ENCODE measurements around the gene UPF3B. TPM values are rescaled to one million over a fixed set of nuclear protein-coding genes. Genes with fewer than 3 reads are reported as not detected.
"Not testable (repeated sequence)": the region's sequence is repeated elsewhere in the genome, so short reads cannot be mapped to it uniquely, and the experiment has no call there.

Gene UPF3B, protein sequence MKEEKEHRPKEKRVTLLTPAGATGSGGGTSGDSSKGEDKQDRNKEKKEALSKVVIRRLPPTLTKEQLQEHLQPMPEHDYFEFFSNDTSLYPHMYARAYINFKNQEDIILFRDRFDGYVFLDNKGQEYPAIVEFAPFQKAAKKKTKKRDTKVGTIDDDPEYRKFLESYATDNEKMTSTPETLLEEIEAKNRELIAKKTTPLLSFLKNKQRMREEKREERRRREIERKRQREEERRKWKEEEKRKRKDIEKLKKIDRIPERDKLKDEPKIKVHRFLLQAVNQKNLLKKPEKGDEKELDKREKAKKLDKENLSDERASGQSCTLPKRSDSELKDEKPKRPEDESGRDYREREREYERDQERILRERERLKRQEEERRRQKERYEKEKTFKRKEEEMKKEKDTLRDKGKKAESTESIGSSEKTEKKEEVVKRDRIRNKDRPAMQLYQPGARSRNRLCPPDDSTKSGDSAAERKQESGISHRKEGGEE
- 2.4 and 3.7 TPM in 2 replicates for total RNA-seq (2014; rRNA removed)
- polyA plus RNA-seq (2012), result 3.7 TPM

DNA sequence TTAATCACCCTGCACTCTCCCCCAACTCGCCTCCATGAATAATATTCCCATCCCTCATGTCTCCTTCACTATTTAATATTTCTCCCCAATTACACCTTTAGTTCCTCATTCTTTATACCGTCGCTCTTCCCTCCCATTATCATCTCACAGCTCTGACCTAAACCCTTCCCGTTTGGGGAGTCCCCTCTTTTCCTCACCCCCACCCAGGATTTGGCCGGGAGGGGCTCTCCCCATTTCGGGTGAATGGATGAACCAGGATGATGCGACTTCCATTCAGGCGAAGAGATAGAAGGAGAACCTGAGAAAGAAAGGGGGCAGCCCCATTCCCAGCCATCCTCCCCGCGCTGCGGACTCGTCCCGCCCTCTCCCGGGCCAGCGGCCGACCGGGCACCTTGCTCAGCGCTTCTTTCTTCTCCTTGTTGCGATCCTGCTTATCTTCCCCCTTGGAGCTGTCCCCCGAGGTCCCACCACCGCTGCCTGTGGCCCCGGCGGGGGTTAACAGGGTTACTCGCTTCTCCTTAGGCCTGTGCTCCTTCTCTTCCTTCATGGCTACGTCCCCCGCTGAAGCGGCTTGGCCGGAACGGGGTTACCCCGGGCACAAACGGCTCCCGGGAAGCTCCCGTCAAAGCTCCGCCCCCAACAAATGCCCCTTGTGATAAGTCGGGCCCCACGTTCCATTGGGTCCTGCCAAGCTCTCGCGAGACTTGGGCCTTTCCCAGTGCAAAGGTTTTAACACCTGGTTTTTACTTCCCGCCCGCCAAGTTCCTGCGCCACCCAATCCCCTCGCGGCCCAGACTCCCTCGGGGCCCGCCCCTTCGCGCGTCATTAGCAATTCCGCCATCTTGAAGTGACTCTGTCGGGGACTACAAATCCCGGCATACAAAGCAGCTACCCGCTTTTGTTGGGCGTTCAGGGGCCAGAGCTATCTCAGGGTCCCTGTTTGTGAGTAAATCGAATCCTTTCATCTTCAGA is at the start of gene UPF3B:
Gene UPF3B (minus strand): TSS at position 582 of the 972 bp plus-strand sequence. CDS start 35 bp downstream, at position 547.
- peak; percentile 97 for DNase-seq (ENCODE audit: low read depth)

DNA sequence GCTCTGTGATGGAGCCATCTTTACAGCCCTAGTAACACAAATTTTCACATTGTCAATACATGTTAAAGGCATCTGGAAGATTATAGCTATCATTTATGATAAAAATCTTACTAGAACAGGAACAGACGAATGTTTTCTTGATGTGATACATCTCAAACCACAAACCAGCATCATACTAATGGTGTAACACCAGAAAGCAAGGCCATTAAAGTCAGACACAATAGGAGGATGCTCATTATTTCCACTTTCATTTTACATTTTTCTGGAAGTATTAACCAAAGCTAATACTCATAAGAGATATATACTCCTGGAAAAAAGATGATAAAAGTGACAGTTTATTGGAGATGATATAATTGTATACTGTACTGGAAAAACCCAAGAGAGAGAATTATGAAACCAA is 48.2 kb upstream of the UPF3B start:
- DNase-seq (ENCODE audit: low read depth), result no peak

DNA sequence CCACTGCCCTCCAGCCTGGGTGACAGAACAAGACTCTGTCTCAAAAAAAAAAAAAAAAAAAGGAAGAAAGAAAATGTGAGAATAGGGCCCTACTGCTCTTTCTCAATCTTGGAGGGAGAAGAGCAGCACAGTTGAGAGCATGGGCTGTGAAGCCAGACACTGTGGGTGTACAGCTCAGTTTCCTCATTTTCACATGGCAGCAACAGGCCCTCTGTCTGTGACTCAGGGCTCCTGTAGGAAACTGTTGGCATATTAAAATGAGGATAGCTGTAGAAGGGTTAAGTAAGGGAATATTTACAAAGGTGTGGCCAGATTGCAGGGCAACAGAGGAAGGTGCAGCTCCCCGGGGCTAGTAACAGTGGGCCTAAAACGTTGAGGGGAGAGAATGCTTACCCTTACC is 46.4 kb upstream of the UPF3B start:
- DNase-seq (ENCODE audit: low read depth), result no peak

DNA sequence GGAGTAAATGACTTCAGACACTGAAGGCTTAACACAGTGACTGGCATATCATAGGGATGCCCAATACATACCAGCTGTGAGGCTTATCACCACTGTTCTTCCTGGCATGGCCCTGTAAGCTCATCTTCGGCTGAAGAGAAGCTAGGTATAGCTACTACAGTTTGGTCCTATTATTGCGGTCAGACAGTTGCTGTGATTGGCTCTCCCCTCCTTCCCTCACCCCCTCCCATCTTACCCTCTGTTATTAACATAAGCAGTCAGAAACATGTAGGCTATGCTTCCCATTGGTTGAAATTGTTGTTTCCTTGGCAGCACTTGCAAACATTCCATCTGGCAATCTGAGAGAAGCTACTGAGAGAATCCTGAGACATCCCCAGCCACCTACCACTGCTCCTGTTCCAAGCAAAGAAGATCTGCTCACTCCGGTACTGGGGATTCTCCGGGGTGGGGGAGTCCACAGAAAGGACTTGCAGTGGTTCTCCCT is 43.1 kb upstream of the UPF3B start, which contains the start of gene AKAP14:
Gene AKAP14 (plus strand): TSS at position 51 of the 484 bp plus-strand sequence. CDS start 7,331 bp downstream, outside the sequence.
- DNase-seq (ENCODE audit: low read depth), result peak; percentile 2

DNA sequence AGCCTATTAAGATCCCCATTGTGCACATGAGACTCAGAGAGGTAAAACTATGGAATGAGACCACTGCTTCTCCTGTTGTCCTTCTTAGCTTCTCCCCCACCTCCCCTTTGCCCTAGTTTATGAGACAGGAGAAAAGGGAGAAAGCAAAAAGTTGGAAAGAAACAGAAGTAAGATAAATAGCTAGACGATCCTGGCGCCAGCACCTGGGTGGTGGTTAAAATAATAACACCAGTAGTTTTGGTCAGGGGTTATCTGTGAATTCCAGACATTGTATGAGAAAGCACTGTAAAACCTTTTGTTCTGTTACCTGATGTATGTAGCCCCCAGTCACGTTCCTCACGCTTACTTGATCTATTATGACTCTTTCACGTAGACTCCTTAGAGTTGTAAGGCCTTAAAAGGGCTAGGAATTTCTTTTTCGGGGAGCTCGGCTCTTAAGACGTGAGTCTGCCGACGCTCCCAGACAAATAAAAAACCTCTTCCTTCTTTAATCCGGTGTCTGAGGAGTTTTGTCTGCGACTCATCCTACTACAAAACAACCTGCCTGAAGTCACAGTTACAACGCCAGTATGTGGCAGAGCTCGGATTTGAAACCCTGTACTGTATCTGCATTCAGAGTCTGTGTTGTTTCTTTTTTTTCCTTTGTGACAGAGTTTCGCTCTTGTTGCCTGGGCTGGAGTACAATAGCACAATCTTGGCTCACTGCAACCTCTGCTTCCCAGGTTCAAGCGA is 39.4 kb upstream of the UPF3B start:
- not testable (repeated sequence) for DNase-seq (ENCODE audit: low read depth)

DNA sequence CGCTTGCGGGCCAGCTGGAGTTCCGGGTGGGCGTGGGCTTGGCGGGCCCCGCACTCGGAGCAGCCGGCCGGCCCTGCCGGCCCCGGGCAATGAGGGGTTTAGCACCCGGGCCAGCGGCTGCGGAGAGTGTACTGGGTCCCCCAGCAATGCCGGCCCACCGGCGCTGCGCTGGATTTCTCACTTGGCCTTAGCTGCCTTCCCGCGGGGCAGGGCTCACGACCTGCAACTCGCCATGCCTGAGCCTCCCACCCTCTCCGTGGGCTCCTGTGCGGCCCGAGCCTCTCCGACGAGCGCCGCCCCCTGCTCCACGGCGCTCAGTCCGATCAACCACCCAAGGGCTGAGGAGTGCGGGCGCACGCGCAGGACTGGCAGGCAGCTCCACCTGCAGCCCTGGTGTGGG is 37.9 kb upstream of the UPF3B start:
- DNase-seq (ENCODE audit: low read depth), result not testable (repeated sequence)

DNA sequence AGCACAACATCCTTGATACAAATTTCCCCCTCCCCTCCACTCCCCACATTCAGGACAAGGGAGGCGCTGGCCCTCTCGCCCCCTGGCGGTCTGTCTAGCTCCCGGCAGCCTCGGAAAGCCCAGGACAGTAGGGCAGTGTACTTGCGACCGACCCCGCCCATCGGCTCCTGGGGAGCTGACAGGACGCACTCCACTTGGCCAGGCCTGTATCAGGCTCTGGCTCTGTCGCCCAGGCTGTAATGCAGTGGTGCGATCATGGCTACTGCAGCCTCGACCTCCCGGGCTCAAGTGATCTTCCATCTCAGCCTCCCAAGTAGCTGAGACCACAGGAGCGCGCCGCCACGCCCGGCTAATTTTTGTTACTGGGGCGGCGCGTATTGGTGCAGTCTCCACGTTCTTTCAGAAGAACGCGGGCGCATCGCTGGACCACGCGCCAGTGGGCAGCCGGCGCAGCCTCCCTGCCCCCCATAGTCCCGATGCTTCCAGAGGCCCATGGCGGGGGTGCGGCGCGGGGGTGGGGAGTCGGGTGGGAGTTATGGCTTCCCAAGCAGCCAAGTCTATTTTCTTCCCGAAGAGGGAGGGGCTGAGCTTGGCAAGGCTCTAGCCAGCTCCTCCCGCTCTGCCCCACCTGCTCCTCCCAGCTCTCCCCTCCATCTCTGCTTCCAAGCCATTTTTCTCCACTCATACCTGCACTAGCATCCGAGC is 35.1 kb upstream of the UPF3B start:
- DNase-seq (ENCODE audit: low read depth), result no peak

DNA sequence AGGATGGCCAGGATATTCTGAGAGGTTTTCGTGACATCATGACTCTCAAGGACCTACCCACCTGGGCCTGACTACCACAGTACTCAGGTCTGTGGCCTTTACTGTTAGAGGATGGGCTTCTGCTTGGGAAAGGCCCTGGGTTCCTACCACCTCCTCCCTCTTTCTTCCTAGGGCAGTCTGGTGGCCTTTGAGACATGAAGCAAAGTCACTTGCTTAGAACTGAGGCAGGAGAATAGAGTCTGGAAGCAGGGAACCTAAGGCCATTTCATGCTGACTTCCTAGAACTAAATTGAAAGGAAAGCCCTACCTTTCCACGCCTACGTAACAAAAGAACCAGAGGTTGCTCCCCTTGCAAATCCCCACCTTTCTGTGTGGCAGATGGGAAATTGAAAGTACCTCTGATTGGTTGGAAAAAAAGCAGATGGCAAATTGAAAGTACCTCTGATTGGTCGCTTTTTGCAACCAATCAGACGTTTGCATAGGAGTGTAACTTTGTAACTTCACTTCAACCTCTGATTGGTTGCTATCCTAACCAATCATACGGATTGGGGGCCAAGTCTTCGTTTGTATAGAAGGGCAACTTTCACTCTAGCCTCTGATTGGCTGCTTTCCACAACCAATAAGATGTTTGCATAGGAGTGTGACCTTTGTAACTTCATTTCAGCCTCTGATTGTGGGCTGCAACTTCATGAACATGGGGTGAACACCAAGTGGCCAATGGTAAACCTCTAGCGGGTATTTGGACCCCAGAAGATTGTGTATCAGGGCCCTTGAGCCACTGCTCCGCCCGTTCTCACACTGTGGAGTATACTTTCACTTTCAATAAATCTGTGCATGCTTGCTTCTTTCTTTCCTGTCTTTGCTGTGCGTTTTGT is 33.0 kb upstream of the UPF3B start:
- DNase-seq (ENCODE audit: low read depth), result peak; percentile 58

DNA sequence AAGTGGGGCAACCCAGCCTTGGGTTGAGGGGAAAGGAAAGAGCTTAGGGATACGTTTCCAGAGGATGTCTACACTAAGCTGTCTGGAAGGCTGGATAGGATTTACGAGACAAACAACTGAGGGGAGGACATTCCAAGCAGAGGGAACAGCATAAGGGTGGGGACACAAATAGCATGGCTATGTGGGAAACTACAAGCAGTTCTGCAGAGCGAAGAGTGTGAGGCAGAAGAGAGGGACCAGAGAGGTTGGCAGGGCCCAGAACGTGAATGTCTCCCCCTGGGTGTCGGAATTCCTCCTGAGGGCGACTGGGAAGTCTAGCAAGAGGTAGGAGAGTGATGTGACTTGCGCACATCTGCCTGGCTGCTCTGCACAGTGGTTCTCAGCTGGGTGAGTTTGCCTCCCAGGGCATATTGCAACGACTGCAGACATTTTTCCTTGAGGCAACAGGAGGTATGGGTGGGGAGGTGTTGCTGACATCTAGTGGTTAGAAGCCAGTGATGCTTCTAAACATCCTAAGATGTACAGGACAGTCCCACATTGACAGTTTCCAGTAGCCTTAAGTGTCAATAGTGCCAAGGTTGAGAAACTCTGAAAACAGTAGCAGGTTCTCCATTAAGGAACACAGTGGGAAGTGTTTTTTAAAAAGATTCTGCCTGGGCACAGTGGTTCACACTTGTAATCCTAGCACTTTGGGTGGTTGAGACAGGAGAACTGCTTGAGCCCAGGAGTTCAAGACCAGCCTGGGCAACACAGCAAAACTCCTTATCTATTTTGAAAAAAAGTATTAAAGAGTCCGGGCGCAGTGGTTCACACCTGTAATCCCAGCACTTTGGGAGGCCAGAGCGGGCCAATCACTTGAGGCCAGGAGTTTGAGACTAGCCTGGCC is 28.0 kb upstream of the UPF3B start:
- DNase-seq (ENCODE audit: low read depth), result peak; percentile 43

DNA sequence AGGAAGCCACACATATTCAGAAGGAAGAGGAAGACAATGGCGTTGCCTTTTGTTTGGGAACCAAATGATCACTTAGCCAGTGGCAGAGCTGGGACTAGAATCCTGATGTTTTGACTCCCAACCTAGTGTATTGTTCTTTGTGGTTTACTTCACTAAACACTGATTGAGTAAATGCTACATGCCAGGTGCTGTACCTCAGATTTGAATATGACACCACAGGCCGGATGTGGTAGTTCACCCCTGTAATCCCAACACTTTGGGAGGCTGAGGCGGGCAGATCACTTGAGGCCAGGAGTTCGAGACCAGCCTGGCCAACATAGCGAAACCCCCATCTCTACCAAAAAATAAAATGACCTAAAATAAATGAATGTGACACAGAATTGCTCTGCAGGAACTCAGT is 27.3 kb upstream of the UPF3B start:
- no peak for DNase-seq (ENCODE audit: low read depth)

DNA sequence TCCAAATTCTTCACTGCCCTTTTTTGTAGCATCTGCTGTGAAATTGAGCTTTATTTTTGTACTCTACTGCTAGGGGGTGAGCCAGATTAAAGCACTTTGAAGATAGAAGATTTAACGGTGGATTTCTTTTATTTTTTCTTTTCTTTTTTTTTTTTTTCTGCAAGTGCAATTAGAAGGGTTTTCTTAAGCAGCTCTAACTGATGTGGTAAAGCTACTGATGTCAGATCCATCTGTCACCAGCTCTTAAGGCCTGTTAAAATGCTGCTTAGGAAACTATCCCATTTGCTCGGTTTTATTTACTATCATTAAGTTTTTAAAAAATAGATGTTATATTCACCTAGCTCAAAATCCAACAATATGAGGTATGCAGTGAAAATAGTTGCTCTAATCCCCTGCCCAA is 26.0 kb upstream of the UPF3B start:
- DNase-seq (ENCODE audit: low read depth), result no peak

DNA sequence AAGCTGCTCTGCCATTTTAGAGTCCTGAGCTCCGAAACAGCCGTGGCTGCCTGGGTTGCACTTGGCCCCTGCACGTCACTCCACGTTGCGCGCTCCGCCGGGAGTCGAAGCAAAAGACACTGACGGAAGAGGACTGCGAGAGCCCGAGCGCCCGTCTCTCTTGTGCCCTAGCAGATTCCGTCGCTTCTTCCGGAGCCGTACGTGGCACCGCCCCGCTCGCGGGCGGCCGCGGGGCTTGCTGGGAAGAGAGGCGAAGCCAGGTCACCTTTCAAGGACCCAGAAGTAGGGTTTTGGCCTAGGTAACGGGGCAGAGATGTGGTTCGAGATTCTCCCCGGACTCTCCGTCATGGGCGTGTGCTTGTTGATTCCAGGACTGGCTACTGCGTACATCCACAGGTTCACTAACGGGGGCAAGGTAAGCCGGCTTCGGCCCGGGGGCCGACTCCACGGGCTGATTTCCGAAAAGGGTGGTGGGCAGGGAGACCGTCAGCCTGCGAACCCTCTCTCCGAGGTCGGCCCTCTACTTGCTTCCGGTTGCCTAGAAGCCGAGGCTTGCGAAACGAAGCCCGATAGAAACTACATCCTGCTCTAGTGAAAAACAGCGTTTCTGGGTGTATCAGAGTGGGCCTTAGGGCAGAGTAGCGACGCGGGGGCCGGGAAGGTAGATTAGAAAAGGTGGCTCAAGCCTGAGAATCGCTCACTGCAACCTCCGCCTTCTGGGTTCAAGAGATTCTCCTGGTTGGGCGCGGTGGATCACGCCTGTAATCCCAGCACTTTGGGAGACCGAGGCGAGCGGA is 19.0 kb upstream of the UPF3B start, which contains the start of the genes NDUFA1 and RNF113A:
Gene NDUFA1 (plus strand): TSS at position 234 of the 797 bp plus-strand sequence. CDS start 80 bp downstream, at position 314.
Gene RNF113A (minus strand): TSS at position 135 of the 797 bp plus-strand sequence. CDS start 120 bp downstream, at position 15.
- DNase-seq (ENCODE audit: low read depth), result peak; percentile 80

DNA sequence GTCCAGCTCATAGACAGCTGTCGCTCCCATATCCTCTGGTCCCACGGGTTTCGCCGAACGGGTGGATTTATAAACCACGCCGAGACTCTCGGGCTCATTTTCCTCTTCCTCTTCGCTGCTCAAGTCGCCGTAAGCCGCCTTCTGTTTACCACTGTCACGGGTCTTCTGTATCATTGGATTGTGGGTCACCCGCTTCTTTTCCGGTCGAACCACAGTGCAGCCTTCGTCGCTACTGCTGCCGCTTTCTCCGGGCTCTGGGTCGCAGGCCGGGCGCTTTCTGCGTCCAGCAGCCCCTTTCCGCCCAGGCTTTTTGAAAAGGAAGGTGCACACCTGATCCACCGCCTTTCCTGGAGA is 18.5 kb upstream of the UPF3B start:
- DNase-seq (ENCODE audit: low read depth), result no peak

DNA sequence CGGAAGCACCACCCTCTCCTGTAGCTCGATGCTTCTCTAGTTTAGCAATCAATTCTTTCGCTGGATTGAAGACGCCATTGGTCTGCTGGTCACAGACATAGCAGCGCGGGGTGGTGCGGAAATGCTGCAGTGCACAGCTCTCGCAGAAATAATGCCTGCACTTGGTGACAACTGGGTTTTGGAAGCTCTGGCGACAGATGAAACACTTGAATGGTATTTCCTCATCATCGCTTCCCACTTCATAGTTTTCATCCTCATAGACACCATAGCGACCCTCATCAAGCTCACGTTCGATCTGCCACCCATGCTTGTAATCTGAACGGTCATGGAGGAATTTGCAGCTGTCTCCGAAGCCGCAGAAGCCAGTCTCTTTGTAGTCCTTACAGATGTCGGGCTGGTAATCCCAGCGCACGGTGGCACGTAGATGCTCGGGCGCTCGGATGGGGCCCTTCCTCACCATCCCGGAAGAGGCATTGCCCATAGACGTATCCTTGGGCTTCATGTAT is 17.9 kb upstream of the UPF3B start:
- peak; percentile 44 for DNase-seq (ENCODE audit: low read depth)

DNA sequence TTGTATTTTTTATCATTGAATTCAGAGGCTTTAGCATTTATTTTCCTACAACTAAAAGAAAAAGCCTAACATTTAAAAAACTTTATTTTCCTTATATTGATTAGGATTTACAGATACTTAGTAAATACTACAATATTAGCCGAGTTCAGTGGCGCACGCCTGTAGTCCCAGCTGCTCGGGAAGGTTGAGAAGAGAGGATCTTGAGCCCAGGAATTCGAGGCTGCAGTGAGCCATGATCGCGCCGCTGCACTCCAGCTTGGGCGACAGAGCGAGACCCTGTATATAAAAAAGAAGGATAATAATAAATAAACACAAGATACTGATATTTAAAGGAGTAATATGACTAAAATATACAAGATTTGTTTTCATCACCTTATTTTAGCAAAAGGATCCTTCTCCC is 681 bp upstream of the UPF3B start:
- peak; percentile 6 for DNase-seq (ENCODE audit: low read depth)

DNA sequence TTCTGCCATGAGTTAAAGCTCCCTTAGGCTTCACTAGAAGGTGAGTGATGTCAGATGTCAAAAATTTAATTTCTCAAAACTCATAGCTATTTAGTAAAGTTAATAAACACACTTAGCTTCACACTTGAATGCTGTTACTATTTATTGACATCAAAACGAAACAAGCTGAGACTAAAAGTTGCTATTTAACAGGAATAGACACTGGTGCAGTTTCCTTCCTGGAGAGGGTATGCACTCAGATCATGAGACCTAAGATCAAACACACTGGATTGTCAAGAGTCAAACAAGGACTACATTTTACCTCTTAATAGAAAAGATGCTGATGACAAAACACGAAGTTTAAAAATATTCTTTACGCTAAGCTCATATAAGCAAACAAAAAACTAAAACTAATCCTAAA is 18.9 kb downstream of the UPF3B start:
- DNase-seq (ENCODE audit: low read depth), result no peak

DNA sequence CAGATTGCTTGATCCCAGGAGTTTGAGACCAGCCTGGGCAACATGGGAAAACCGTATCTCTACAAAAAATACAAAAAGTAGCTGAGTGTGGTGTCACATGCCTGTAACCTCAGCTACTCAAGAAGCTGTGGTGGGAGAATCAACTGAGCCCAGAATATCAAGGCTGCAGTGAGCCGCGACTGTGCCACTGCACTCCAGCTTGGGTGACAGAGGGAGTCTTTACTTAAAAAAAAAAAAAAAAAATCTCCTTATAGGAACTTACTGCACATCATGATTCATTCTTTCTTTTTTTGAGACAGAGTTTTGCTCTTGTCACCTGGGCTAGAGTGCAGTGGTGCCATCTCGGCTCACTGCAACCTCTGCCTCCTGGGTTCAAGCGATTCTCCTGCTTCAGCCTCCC is 24.3 kb downstream of the UPF3B start:
- no peak for DNase-seq (ENCODE audit: low read depth)
